T follicular helper cell (primary cell): Measurements from ENCODE around the gene SLC16A6.
A peak's percentile ranks its signal among the peaks of the same experiment; 100 is the strongest.
"Not testable (repeated sequence)": the region's sequence is repeated elsewhere in the genome, so short reads cannot be mapped to it uniquely, and the experiment has no call there.

Experiments
- DNase-seq: peaks from one replicate; pipeline ENCODE4 v3.0.0-alpha.2; 2020; ENCODE audit warnings: low read depth

Gene SLC16A6

GRCh38 chr17:68310152-68310551, 19.2 kb upstream of the SLC16A6 start:
- DNase-seq: no peak

- DNase-seq: not testable (repeated sequence)
Observed at GRCh38 chr17:68309066-68309670, 18.2 kb upstream of the SLC16A6 start.

- DNase-seq: not testable (repeated sequence)
Observed at GRCh38 chr17:68308486-68308885, 17.6 kb upstream of the SLC16A6 start.

- no peak for DNase-seq
Observed at GRCh38 chr17:68307443-68307842, 16.5 kb upstream of the SLC16A6 start.

GRCh38 chr17:68306819-68307218, 15.9 kb upstream of the SLC16A6 start:
- no peak for DNase-seq

- no peak for DNase-seq
Observed at GRCh38 chr17:68305142-68305541, 14.2 kb upstream of the SLC16A6 start.

GRCh38 chr17:68304706-68305105, 13.8 kb upstream of the SLC16A6 start:
- no peak for DNase-seq

GRCh38 chr17:68302666-68303065, 11.7 kb upstream of the SLC16A6 start:
- DNase-seq: no peak

- DNase-seq: no peak
Observed at GRCh38 chr17:68302066-68302564, 11.2 kb upstream of the SLC16A6 start.

GRCh38 chr17:68301438-68301959, 10.6 kb upstream of the SLC16A6 start:
- no peak for DNase-seq

- DNase-seq: no peak
Observed at GRCh38 chr17:68299817-68300216, 8.9 kb upstream of the SLC16A6 start.

- DNase-seq: no peak
Observed at GRCh38 chr17:68298601-68299000, 7.7 kb upstream of the SLC16A6 start.

GRCh38 chr17:68297195-68297594, 6.3 kb upstream of the SLC16A6 start:
- DNase-seq: no peak

GRCh38 chr17:68296217-68297191, 5.6 kb upstream of the SLC16A6 start:
- peak; percentile 63 for DNase-seq

GRCh38 chr17:68295086-68295485, 4.2 kb upstream of the SLC16A6 start:
- no peak for DNase-seq

- no peak for DNase-seq
Observed at GRCh38 chr17:68294617-68295016, 3.7 kb upstream of the SLC16A6 start.

GRCh38 chr17:68294196-68294555, 3.2 kb upstream of the SLC16A6 start:
- no peak for DNase-seq

GRCh38 chr17:68293490-68294195, 2.7 kb upstream of the SLC16A6 start:
- DNase-seq: no peak

- DNase-seq: no peak
Observed at GRCh38 chr17:68292689-68293040, 1.7 kb upstream of the SLC16A6 start.

- peak; percentile 92 for DNase-seq
Observed at GRCh38 chr17:68291836-68292688, 1.1 kb upstream of the SLC16A6 start.

- DNase-seq: peak; percentile 42
Observed at GRCh38 chr17:68290268-68290954, 516 bp downstream of the SLC16A6 start.
